HCT116 (cell line): ENCODE results near the gene FGF21. TPM values are rescaled to one million over a fixed set of nuclear protein-coding genes. Genes with fewer than 3 reads are reported as not detected.
A peak's percentile ranks its signal among the peaks of the same experiment; 100 is the strongest.

ENCODE experiments used
- ATAC-seq: fragments of 200-7000 bp; cut with Tn5 transposase; 2 replicates; pipeline ENCODE4 v1.9.1; 2020; ENCODE audit warnings: mild to moderate bottlenecking, moderate library complexity
- BruUV-seq: library from RNA; stranded (reverse); fragments of 400-500 nt; replicated peaks from 2 replicates; lab custom pipeline; 2021; lab: Mats Ljungman, UMichigan
- CTCF ChIA-PET: fragments of 300-600 bp; sonication (Branson Sonifier 250); formaldehyde crosslinking; loops from one replicate; lab custom pipeline; 2021; ENCODE audit warnings: antibody characterized with exemption; lab: Charles Lee
- POLR2A ChIA-PET: fragments of 300-600, 350-600 bp; sonication (Branson Sonifier 250); formaldehyde crosslinking; loops from one replicate; lab custom pipeline; 2021; ENCODE audit warnings: antibody characterized with exemption; lab: Charles Lee
- RAD21 ChIA-PET, 2 experiments: fragments of 300-600 bp; sonication (Branson Sonifier 250); formaldehyde crosslinking; loops; one replicate each; lab custom pipeline; 2023; ENCODE audit warnings: low total read pairs in 2 of 2; ENCODE audit not compliant: uncharacterized antibody in 2 of 2, unreplicated experiment in 2 of 2, low non-redundant PET in 1 of 2; lab: Charles Lee
- DNase-seq: peaks from one replicate; pipeline ENCODE4 v3.0.0-alpha.2; 2010; ENCODE audit warnings: low read depth, low spot score
- H2AFZ ChIP-seq: fragments of 200-600 bp; shearing (Covaris generic), sonication (generic); 2 replicates; pipeline ENCODE4 v1.6.1; 2017; ENCODE audit warnings: low read depth, mixed run types, mixed read lengths, antibody characterized with exemption, low read length; ENCODE audit not compliant: poor library complexity, severe bottlenecking
- H3K27ac ChIP-seq: 2 replicates; pipeline ENCODE4 v1.5.1; 2012; ENCODE audit warnings: low read depth, low read length
- H3K27me3 ChIP-seq: fragments of 200-600 bp; sonication (generic); 2 replicates; pipeline ENCODE4 v1.6.1; 2016; ENCODE audit warnings: mixed run types, low read length, mixed read lengths; ENCODE audit not compliant: insufficient read depth
- H3K36me3 ChIP-seq, 2 experiments: fragments of 200-500 bp in 1 of 2; fragments of 200-600 bp in 1 of 2; sonication (Bioruptor generic) in 1 of 2; sonication (generic) in 1 of 2; 2 replicates each; pipeline versions ENCODE4 v1.5.1 to v1.6.1; 2014 to 2016; ENCODE audit warnings: low read length in 2 of 2, inconsistent platforms in 1 of 2, mixed read lengths in 1 of 2, mixed run types in 1 of 2; ENCODE audit not compliant: insufficient read depth in 2 of 2, control insufficient read depth in 1 of 2
- H3K4me1 ChIP-seq, 2 experiments: fragments of 200-600 bp in 1 of 2; sonication (generic) in 1 of 2; 2 replicates each; pipeline versions ENCODE4 v1.5.1 to v1.6.1; 2012 to 2017; ENCODE audit warnings: low read length in 2 of 2, inconsistent platforms in 1 of 2, mild to moderate bottlenecking in 1 of 2, mixed read lengths in 1 of 2, mixed run types in 1 of 2, moderate library complexity in 1 of 2; ENCODE audit not compliant: insufficient read depth in 2 of 2, control insufficient read depth in 1 of 2
- H3K4me2 ChIP-seq: fragments of 200-600 bp; sonication (generic); 2 replicates; pipeline ENCODE4 v1.6.1; 2017; ENCODE audit warnings: mixed run types, low read length, mixed read lengths
- H3K4me3 ChIP-seq, 2 experiments: fragments of 200-600 bp in 1 of 2; sonication (generic) in 1 of 2; replicated peaks in 1 of 2; 2 replicates each; pipeline ENCODE4 v1.5.1; 2011 to 2016; ENCODE audit warnings: low read length in 2 of 2, control low read depth in 1 of 2, low read depth in 1 of 2, mild to moderate bottlenecking in 1 of 2, mixed read lengths in 1 of 2, mixed run types in 1 of 2
- H3K79me2 ChIP-seq: fragments of 200-600 bp; sonication (generic); 2 replicates; pipeline ENCODE4 v1.6.1; 2017; ENCODE audit warnings: mild to moderate bottlenecking, mixed run types, low read length, moderate library complexity, mixed read lengths; ENCODE audit not compliant: insufficient read depth
- H3K9ac ChIP-seq: fragments of 200-600 bp; sonication (generic); 2 replicates; pipeline ENCODE4 v1.6.1; 2016; ENCODE audit warnings: low read length, mixed read lengths
- H3K9me2 ChIP-seq: fragments of 200-600 bp; sonication (generic), shearing (Covaris generic); 2 replicates; pipeline ENCODE4 v1.6.1; 2017; ENCODE audit warnings: mixed run types, mild to moderate bottlenecking, moderate library complexity; ENCODE audit not compliant: insufficient read depth
- H3K9me3 ChIP-seq, 2 experiments: fragments of 200-500 bp in 1 of 2; fragments of 200-600 bp in 1 of 2; sonication (Bioruptor generic) in 1 of 2; sonication (generic) in 1 of 2; 2 replicates each; pipeline ENCODE4 v1.6.1; 2014 to 2017; ENCODE audit warnings: low read length in 2 of 2, mixed read lengths in 2 of 2, inconsistent platforms in 1 of 2, low read depth in 1 of 2, mild to moderate bottlenecking in 1 of 2, mixed run types in 1 of 2, moderate library complexity in 1 of 2; ENCODE audit not compliant: control insufficient read depth in 1 of 2, insufficient read depth in 1 of 2
- H4K20me1 ChIP-seq: fragments of 200-600 bp; sonication (generic), shearing (Covaris generic); 2 replicates; pipeline ENCODE4 v1.6.1; 2017; ENCODE audit warnings: mixed run types, mild to moderate bottlenecking, moderate library complexity; ENCODE audit not compliant: insufficient read depth
- CBX3 ChIP-seq: IDR thresholded peaks from 2 replicates; pipeline ENCODE4 v1.6.1; 2012; ENCODE audit warnings: low read depth
- CEBPB ChIP-seq: IDR thresholded peaks from 2 replicates; pipeline ENCODE4 v1.6.1; 2012; ENCODE audit warnings: low read depth
- ELF1 ChIP-seq: IDR thresholded peaks from 2 replicates; pipeline ENCODE4 v1.6.1; 2012; ENCODE audit warnings: low read depth, borderline replicate concordance
- POLR2AphosphoS5 ChIP-seq: IDR thresholded peaks from 2 replicates; pipeline ENCODE4 v1.6.1; 2011; ENCODE audit warnings: mild to moderate bottlenecking, low read depth, low read length, moderate library complexity
- SRF ChIP-seq: IDR thresholded peaks from 2 replicates; pipeline ENCODE4 v1.6.1; 2012; ENCODE audit warnings: low read depth
- YY1 ChIP-seq: IDR thresholded peaks from 2 replicates; pipeline ENCODE4 v1.6.1; 2011; ENCODE audit warnings: low read length, low read depth, moderate library complexity, mild to moderate bottlenecking; ENCODE audit not compliant: insufficient replicate concordance; ENCODE audit errors: extremely low read depth
- intact Hi-C: fragments of 100-400 bp; cut with micrococcal nuclease; formaldehyde crosslinking; loops from 2 replicates; pipeline ENCODE4 v1.10.0; 2022
- total RNA-seq: library from RNA; stranded (reverse); gene quantifications from one replicate; pipeline ENCODE4 v1.2.1, GENCODE V29; 2021; ENCODE audit not compliant: unreplicated experiment
- TF ChIP-seq, protein P1 (sequence below), 3 experiments: fragments of 200-600 bp in 1 of 3; sonication (generic) in 1 of 3; IDR thresholded peaks in 2 of 3; conservative IDR thresholded peaks in 1 of 3; 2 replicates each; pipeline ENCODE4 v1.5.1; 2012 to 2017; ENCODE audit warnings: low read depth in 2 of 3, low read length in 2 of 3, antibody characterized with exemption in 1 of 3, borderline replicate concordance in 1 of 3, control low read depth in 1 of 3, mild to moderate bottlenecking in 1 of 3, mixed read lengths in 1 of 3, mixed run types in 1 of 3, moderate library complexity in 1 of 3; ENCODE audit not compliant: insufficient read depth in 1 of 3

FGF21 gene
- total RNA-seq, 1 experiment from 2014 or later, result 0.81 TPM

DNA sequence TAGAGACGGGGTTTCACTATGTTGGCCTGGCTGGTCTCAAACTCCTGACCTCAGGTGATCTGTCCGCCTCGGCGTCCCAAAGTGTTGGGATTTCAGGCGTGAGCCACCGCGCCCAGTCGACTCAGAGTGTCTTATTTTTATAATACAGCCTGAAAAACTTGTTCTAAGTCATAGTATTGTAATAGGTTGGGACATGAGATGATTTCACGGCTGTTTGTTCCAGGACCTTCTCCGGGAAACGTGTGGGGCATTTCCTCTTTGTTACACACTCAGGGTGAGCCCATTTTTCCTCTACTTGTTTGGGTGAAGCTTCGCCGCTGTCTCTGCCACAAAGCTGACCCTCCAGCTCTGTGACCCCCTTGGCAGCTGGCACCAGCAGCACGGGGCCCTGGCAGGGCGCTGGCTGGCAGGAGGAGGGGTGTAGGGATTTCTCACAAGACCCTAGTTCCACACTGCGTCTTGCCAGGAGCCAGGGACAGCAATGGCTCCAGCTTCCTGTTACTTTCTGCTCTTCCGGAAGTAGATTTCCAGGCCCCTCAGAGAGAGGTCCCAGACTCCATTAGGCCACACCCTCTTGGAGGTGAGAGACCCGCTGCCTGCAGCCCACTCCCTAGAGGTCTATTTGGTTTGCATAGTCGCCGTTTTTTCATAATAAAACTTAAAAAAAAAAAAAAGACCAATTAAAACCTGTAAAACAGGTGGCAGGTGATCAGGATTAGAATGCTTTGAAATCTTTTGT is 15.6 kb downstream of the FGF21 start:
- peak overlapping the region; percentile 74 for H3K27ac ChIP-seq
- H3K9me3 ChIP-seq, result no peaks in the 10 kb centered on the region
- TF ChIP-seq POLR2AphosphoS5 (peak; percentile 77), CEBPB (no peak), YY1 (peak; percentile 69), CBX3 (no peak)
- CTCF ChIA-PET, result interaction anchor here (1.1 kb wide), 1 partner anchor 17 kb away, joined by 3 read pairs; no protein-coding TSS in a partner anchor
- ATAC-seq (peak; percentile 79), DNase-seq (no peak)
- H3K36me3 ChIP-seq, result no peaks in the 10 kb centered on the region
- no peaks in the 10 kb centered on the region for H3K27me3 ChIP-seq
- TSS peak; percentile 95 for BruUV-seq
- peak overlapping the region; percentile 80 for H2AFZ ChIP-seq
- intact Hi-C loops, result no loop called here
- RAD21 ChIA-PET, result no interaction called here
- peak overlapping the region; percentile 74 for H3K9ac ChIP-seq
- peak overlapping the region; percentile 53 to 64 for H3K4me3 ChIP-seq
- no peaks in the 10 kb centered on the region for H4K20me1 ChIP-seq
- peak overlapping the region; percentile 84 for H3K4me2 ChIP-seq
- peaks cover 12 to 30% of the 10 kb centered on the region in 2 experiments for H3K4me1 ChIP-seq
- no peaks in the 10 kb centered on the region for H3K9me2 ChIP-seq
- no peaks in the 10 kb centered on the region for H3K79me2 ChIP-seq
- POLR2A ChIA-PET, result interaction anchor here (1.0 to 1.3 kb wide), 2 partner anchors 75 to 101 kb away, joined by 3 to 5 read pairs; partner anchors contain the start of genes FUT2 and PPP1R15A

DNA sequence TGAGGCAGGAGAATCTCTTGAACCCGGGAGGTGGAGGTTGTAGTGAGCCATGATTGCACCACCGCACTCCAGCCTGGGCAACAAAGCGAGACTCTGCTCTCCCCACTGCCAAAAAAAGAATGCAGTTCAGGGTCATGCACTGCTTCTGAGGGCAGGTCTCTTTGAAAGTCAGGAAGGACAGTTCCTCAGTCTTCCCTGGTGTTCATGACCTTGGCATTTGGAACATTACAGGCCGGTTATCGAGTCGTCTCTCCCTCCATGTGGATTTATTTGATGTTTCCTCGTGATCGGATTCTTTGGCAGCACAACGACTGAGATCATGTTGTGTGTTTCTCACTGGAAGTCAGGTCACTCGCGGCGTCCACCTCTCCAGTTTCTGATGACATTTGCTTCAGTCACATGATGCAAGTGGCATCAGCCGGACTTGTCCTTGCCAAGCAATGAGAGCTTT is 17.2 kb downstream of the FGF21 start:
- H3K4me2 ChIP-seq, result no peak overlapping the region
- DNase-seq, result no peak
- H2AFZ ChIP-seq, result no peak overlapping the region
- peaks cover 12 to 30% of the 10 kb centered on the region in 2 experiments for H3K4me1 ChIP-seq
- H3K27me3 ChIP-seq, result no peaks in the 10 kb centered on the region
- no peaks in the 10 kb centered on the region for H3K9me3 ChIP-seq
- BruUV-seq, result no TSS peak
- H3K79me2 ChIP-seq, result no peaks in the 10 kb centered on the region
- no peaks in the 10 kb centered on the region for H3K9me2 ChIP-seq
- ATAC-seq, result no peak
- intact Hi-C loops, result no loop called here
- POLR2A ChIA-PET, result no interaction called here
- no peak overlapping the region for H3K4me3 ChIP-seq
- no peak overlapping the region for H3K9ac ChIP-seq
- TF ChIP-seq ELF1 (no peak), YY1 (no peak), SRF (no peak), CBX3 (no peak)
- TF ChIP-seq, protein P1, sequence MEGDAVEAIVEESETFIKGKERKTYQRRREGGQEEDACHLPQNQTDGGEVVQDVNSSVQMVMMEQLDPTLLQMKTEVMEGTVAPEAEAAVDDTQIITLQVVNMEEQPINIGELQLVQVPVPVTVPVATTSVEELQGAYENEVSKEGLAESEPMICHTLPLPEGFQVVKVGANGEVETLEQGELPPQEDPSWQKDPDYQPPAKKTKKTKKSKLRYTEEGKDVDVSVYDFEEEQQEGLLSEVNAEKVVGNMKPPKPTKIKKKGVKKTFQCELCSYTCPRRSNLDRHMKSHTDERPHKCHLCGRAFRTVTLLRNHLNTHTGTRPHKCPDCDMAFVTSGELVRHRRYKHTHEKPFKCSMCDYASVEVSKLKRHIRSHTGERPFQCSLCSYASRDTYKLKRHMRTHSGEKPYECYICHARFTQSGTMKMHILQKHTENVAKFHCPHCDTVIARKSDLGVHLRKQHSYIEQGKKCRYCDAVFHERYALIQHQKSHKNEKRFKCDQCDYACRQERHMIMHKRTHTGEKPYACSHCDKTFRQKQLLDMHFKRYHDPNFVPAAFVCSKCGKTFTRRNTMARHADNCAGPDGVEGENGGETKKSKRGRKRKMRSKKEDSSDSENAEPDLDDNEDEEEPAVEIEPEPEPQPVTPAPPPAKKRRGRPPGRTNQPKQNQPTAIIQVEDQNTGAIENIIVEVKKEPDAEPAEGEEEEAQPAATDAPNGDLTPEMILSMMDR (IDR thresholded peaks at IDR 0.05 in 2 of 3, conservative IDR thresholded peaks at IDR 0.05 in 1 of 3; ENCODE audit: borderline replicate concordance in 1 of 3, insufficient read depth in 1 of 3, low read depth in 2 of 3, low read length in 2 of 3), result no peak
- H3K27ac ChIP-seq, result no peak overlapping the region
- RAD21 ChIA-PET, result no interaction called here
- CTCF ChIA-PET, result interaction anchor here (1.1 kb wide), 1 partner anchor 71 kb away, joined by 3 read pairs; no protein-coding TSS in a partner anchor
- H4K20me1 ChIP-seq, result no peaks in the 10 kb centered on the region
- H3K36me3 ChIP-seq, result no peaks in the 10 kb centered on the region
